Loucy (cell line): Measurements from ENCODE around the gene DENND5A.

ENCODE experiments used
- CTCF ChIP-seq: fragments of 200-600 bp; sonication (generic); conservative IDR thresholded peaks from 2 replicates; pipeline ENCODE4 v1.5.1; 2014; ENCODE audit warnings: mild to moderate bottlenecking, antibody characterized with exemption, low read length
- EZH2phosphoT487 ChIP-seq: fragments of 200-600 bp; IDR thresholded peaks from 2 replicates; pipeline ENCODE4 v1.6.1; 2018; ENCODE audit warnings: antibody characterized with exemption, mild to moderate bottlenecking, moderate library complexity, borderline replicate concordance

- no peak for TF ChIP-seq CTCF
- no peak for TF ChIP-seq EZH2phosphoT487
These were observed 88.6 kb downstream of the DENND5A start for GRCh38 chr11:9176550-9176949.
